ENCODE measurements around the gene NPRL2.

DNA sequence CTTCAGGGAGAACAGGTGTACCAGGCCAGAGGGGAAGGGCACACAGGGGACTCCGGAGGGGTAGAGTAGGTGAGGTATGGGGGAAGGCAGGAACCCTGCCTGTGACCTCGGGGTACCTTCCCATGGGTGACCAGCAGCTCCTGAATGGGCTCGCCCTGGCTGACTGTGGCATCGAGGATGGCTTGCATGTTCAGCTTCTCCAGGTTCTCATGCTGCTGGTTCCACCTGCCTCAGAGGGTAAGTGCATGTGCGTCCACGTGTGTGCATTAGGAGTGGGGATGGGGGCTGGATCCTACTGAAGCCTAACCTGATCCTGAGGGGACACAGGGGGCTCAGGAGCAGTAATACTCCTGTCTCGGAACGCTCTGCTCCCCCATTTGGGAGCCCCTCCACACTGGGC, 5.6 kb downstream of the NPRL2 start:
- TF ChIP-seq CTCF (IDR thresholded peaks at IDR 0.05; ENCODE audit: low read length): no peak
- TF ChIP-seq EZH2 (IDR thresholded peaks at IDR 0.05; ENCODE audit: borderline replicate concordance, low read length): no peak

All from OCI-LY1 (cell line).